ENCODE results near the gene MRTFB. TPM values are rescaled to one million over a fixed set of nuclear protein-coding genes. Genes with fewer than 3 reads are reported as not detected.
A peak's percentile ranks its signal among the peaks of the same experiment; 100 is the strongest.

Gene MRTFB
- total RNA-seq, 1 experiment from 2014 or later, result 30.0 TPM

DNA sequence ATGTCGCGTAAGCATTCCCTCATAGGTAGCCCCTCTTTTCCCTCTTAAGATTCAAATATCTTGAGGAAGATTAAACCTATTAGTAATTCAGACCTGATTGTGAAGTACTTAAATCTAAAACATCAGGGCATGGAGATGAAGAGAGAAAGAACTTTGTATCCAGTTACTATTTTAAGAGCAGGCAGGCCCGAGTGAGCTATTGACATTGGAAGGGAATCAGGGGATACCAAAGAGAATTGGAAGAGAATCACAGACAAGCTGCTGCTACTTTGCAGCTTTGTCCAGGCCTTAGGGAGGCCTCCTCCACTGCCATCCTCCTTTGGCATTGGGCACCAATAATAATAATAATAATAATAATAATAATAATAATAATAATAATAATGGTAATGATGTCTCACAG, 170.5 kb downstream of the MRTFB start:
- Mint-ChIP-seq H3K4me3 (ENCODE audit: unreplicated experiment) (no peak overlapping the region), H3K9me3 (ENCODE audit: unreplicated experiment) (no peaks in the 10 kb centered on the region), H3K4me1 (ENCODE audit: insufficient read depth, unreplicated experiment) (no peaks in the 10 kb centered on the region), H3K27me3 (ENCODE audit: insufficient read depth, unreplicated experiment) (no peaks in the 10 kb centered on the region), H3K27ac (ENCODE audit: low read depth, unreplicated experiment) (no peak overlapping the region), H3K36me3 (ENCODE audit: insufficient read depth, unreplicated experiment) (peaks cover 28% of the 10 kb centered on the region)
- ChIA-PET CTCF (interaction anchor here (0.6 to 2.3 kb wide), 2 partner anchors 8 to 112 kb away, joined by 3 to 11 read pairs; no protein-coding TSS in a partner anchor), POLR2A (no interaction called here)
- intact Hi-C loops (cut with micrococcal nuclease), result no loop called here
- TF ChIP-seq CTCF (IDR thresholded peaks at IDR 0.05; ENCODE audit: unreplicated experiment), result no peak
- BruUV-seq (replicated peaks), result no TSS peak
- no peak for DNase-seq (ENCODE audit: unreplicated experiment)

DNA sequence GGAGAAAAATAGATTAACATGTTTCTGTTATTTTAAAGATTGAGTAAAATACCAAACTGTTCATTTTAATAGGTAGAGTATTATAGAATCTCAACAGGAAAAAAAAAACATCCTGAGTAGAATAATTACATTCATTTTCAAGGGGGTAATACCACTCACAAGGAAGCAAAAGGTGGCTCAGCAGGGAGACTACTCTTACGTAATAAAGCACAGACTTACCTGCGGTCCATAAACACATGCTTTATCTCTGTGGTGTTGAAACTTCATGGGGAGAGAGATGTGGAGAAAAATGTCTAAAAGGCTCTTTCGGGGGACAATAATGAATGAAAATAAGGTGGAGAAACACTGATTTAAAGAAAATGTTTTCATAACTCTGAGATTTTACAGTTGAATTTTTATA, 171.7 kb downstream of the MRTFB start:
- Mint-ChIP-seq H3K27me3 (ENCODE audit: insufficient read depth, unreplicated experiment) (no peaks in the 10 kb centered on the region), H3K9me3 (ENCODE audit: unreplicated experiment) (no peaks in the 10 kb centered on the region), H3K4me1 (ENCODE audit: insufficient read depth, unreplicated experiment) (no peaks in the 10 kb centered on the region), H3K4me3 (ENCODE audit: unreplicated experiment) (no peak overlapping the region), H3K27ac (ENCODE audit: low read depth, unreplicated experiment) (peak overlapping the region; percentile 63), H3K36me3 (ENCODE audit: insufficient read depth, unreplicated experiment) (peaks cover 39% of the 10 kb centered on the region)
- TF ChIP-seq CTCF (IDR thresholded peaks at IDR 0.05; ENCODE audit: unreplicated experiment), result no peak
- BruUV-seq (replicated peaks), result no TSS peak
- CTCF ChIA-PET, result interaction anchor here (0.5 kb wide), 1 partner anchor 289 kb away, joined by 3 read pairs; no protein-coding TSS in a partner anchor
- DNase-seq (ENCODE audit: unreplicated experiment), result no peak
- POLR2A ChIA-PET, result no interaction called here
- intact Hi-C loops (cut with micrococcal nuclease), result no loop called here

DNA sequence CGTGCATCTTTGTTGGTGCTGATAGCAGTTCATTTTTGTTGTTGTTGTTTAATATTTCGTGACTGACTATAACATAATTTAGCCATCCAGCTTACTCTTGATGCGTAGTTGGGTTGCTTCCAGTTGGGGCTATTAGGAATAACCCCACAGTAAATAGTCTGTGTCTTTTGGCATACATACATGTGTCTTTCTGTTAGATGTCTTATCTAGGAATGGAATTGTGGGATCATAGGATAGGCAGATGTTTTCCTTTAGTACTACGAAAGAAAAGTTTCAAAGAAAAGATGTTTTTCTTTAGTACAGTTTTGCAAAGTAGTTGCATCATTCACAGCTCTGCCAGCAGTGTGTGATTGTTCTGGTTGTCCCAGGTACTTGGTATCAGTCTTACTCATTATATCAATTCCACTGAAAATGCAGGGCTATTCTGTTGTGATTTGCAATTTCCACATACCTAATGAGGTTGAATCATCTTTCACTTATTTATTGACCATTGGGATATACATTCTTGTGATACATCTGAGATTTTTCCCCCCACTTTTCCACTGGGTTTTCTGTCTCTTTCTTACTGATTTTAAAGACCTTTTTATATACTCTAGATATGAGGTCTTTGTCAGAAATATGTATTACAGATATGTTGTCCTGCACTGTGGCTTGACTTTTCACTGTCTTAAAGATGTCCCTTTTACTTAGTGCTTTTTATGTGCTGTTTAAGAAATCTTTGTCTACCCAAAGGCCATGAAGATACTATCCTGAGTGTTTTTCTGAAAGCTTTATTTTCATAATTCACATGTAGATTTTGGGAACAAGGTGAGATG, 173.3 kb downstream of the MRTFB start:
- Mint-ChIP-seq H3K4me3 (ENCODE audit: unreplicated experiment) (no peak overlapping the region), H3K27ac (ENCODE audit: low read depth, unreplicated experiment) (peak overlapping the region; percentile 63), H3K4me1 (ENCODE audit: insufficient read depth, unreplicated experiment) (no peaks in the 10 kb centered on the region), H3K36me3 (ENCODE audit: insufficient read depth, unreplicated experiment) (peaks cover 48% of the 10 kb centered on the region), H3K9me3 (ENCODE audit: unreplicated experiment) (no peaks in the 10 kb centered on the region), H3K27me3 (ENCODE audit: insufficient read depth, unreplicated experiment) (no peaks in the 10 kb centered on the region)
- no peak for TF ChIP-seq CTCF (IDR thresholded peaks at IDR 0.05; ENCODE audit: unreplicated experiment)
- ChIA-PET POLR2A (interaction anchor here (0.7 kb wide), 1 partner anchor 24 kb away, joined by 3 read pairs; no protein-coding TSS in a partner anchor), CTCF (interaction anchor here (0.5 to 1.5 kb wide), 4 partner anchors 9 to 362 kb away, joined by 3 read pairs; no protein-coding TSS in a partner anchor)
- intact Hi-C loops (cut with micrococcal nuclease), result loop anchor here (5.0 kb wide), 1 partner anchor 172 kb away; the partner anchor contains the start of gene MRTFB
- BruUV-seq (replicated peaks), result no TSS peak
- no peak for DNase-seq (ENCODE audit: unreplicated experiment)

GRCh38 chr16:14248791-14249190, 177.7 kb downstream of the MRTFB start:
- intact Hi-C loops (cut with micrococcal nuclease), result loop anchor here (1.0 to 5.0 kb wide), 4 partner anchors 37 to 325 kb away; partner anchors contain the start of gene MRTFB
- no peak overlapping the region for H3K27ac Mint-ChIP-seq (ENCODE audit: low read depth, unreplicated experiment)
- DNase-seq (ENCODE audit: unreplicated experiment), result no peak
- no peaks in the 10 kb centered on the region for H3K4me1 Mint-ChIP-seq (ENCODE audit: insufficient read depth, unreplicated experiment)
- no peaks in the 10 kb centered on the region for H3K9me3 Mint-ChIP-seq (ENCODE audit: unreplicated experiment)
- no peak overlapping the region for H3K4me3 Mint-ChIP-seq (ENCODE audit: unreplicated experiment)
- TF ChIP-seq CTCF (IDR thresholded peaks at IDR 0.05; ENCODE audit: unreplicated experiment), result no peak
- H3K27me3 Mint-ChIP-seq (ENCODE audit: insufficient read depth, unreplicated experiment), result no peaks in the 10 kb centered on the region
- ChIA-PET CTCF (interaction anchor here (0.7 to 4.1 kb wide), 17 partner anchors 8 to 353 kb away, joined by 3 to 45 read pairs (median 4); no protein-coding TSS in a partner anchor), POLR2A (no interaction called here)
- BruUV-seq (replicated peaks), result no TSS peak
- H3K36me3 Mint-ChIP-seq (ENCODE audit: insufficient read depth, unreplicated experiment), result peaks cover 63% of the 10 kb centered on the region

Data from MCF 10A (cell line).